ENCODE measurements around the gene FYTTD1.

Gene FYTTD1

DNA sequence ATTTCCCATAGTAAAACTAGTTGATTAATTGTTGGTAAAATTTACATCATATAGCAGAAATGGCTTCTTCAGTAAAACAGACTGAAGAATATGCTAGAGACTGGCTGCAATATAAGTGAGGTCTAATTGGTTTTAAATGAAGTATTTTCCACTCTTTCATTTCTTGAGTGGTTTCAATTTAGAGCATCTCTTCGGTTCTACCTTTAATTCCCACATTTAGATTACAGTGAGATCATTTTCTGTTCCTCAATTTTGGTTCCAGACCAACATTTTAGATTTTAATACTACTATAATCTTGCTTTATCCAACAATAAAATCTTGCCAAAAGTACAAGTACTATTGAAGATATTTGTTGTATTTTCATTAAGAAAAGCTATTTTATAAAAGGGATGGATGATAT is 40.4 kb downstream of the FYTTD1 start:
- DNase-seq (ENCODE audit: low read depth in 2 of 2) = no peak
- H3K4me3 ChIP-seq (replicated peaks in 1 of 2; ENCODE audit: low read depth in 2 of 2, low read length in 2 of 2) = no peak overlapping the region
- TF ChIP-seq, protein P1, sequence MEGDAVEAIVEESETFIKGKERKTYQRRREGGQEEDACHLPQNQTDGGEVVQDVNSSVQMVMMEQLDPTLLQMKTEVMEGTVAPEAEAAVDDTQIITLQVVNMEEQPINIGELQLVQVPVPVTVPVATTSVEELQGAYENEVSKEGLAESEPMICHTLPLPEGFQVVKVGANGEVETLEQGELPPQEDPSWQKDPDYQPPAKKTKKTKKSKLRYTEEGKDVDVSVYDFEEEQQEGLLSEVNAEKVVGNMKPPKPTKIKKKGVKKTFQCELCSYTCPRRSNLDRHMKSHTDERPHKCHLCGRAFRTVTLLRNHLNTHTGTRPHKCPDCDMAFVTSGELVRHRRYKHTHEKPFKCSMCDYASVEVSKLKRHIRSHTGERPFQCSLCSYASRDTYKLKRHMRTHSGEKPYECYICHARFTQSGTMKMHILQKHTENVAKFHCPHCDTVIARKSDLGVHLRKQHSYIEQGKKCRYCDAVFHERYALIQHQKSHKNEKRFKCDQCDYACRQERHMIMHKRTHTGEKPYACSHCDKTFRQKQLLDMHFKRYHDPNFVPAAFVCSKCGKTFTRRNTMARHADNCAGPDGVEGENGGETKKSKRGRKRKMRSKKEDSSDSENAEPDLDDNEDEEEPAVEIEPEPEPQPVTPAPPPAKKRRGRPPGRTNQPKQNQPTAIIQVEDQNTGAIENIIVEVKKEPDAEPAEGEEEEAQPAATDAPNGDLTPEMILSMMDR (IDR thresholded peaks at IDR 0.05; ENCODE audit: low read depth, low read length) = no peak

DNA sequence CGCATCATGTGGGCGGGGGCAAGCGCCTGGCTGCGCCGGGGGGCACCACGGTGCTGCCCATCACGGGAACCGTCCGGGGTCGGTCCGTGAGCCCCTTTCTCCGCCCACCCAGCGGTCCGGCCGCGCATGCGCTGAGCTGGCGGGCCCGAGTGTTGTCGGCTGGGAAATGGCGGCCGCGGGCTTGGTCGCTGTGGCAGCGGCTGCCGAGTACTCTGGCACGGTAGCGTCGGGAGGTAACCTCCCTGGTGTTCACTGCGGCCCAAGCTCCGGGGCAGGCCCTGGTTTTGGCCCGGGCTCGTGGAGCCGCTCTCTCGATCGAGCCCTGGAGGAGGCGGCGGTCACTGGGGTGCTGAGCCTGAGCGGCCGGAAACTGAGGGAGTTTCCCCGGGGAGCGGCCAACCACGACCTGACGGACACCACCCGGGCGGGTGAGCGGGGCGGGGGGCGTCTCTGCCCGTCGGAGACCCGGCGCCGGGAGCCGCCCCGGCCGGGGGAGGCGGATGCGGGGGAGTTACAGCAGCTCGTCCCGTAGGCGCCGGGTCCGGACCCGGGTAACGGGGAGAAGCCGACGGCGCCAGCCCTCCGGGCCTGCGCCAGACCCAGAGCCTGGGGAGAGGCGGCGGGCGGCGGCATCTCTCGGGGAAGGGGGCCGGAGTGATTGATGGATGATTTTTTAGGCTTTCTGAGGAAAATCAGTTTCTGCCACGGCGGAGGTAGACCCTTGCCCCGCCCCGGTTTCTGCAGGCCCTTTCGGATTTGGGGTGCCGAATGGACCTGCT is 41.6 kb downstream of the FYTTD1 start, which contains the start of gene LRCH3:
Gene LRCH3, plus strand, starts transcription at position 142 of the 779 bp plus-strand sequence. Its CDS starts 25 bp downstream, at position 167.
- TF ChIP-seq, protein P1 (IDR thresholded peaks at IDR 0.05; ENCODE audit: low read depth, low read length) = no peak
- peak within 1 kb of the TSS; percentile 87 for H3K4me3 ChIP-seq (replicated peaks in 1 of 2; ENCODE audit: low read depth in 2 of 2, low read length in 2 of 2)
- peak; percentile 76 to 86 for DNase-seq (ENCODE audit: low read depth in 2 of 2)

DNA sequence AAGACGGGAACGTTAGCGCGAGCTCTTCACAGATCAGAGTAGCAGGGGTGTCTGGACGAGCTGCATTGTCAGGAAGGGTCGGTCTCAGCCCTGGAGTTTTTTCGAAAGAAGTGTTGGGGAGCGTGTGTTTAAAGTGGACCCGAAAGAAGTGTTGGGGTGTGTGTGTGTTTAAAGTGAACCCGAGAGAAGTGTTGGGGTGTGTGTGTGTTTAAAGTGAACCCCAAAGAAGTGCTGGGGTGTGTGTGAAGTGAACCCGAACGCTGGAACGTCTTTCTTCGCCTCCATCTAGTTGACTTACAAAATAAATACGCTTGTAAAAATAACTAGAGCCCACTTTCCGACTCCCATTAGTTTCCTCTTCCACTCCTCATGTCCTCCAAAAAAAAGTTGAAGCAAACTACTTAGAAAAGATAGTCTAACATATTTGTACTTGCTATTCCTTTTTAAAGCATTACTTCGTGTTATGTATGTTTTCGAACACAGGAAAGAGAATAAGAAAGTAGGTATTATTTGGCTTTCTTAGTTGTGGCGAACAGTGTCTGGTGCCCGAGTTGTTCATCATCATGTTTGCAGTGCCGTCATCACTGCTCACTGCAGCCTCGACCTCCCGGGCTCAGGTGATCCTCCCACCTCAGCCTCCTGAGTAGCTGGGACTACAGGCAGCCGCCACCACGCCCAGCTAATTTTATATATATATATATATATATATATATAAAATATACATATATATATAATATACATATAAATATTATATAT is 42.4 kb downstream of the FYTTD1 start:
- peak; percentile 40 to 48 for DNase-seq (ENCODE audit: low read depth in 2 of 2)
- H3K4me3 ChIP-seq (replicated peaks in 1 of 2; ENCODE audit: low read depth in 2 of 2, low read length in 2 of 2) = peak overlapping the region; percentile 87
- TF ChIP-seq, protein P1 (IDR thresholded peaks at IDR 0.05; ENCODE audit: low read depth, low read length) = no peak

DNA sequence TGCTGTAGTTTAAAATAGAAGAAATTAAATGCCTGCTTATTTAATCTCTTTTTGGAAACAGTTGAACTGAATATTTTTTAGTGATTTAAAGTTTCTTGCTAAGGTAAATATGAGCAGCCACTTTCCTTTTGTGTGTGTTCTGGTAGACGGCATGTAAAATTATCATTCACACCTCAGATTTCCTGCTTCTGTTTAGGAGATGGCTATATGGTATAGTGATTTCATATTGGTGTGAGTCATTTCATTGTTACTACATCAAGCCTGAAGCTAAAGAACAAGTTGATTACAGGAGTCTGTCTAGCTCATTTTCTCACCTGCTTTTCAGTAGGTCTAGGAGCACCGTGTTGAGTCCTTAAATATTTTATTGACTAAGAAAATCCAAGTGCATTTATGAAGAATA is 43.6 kb downstream of the FYTTD1 start:
- peak; percentile 25 to 66 for DNase-seq (ENCODE audit: low read depth in 2 of 2)
- no peak overlapping the region for H3K4me3 ChIP-seq (replicated peaks in 1 of 2; ENCODE audit: low read depth in 2 of 2, low read length in 2 of 2)
- TF ChIP-seq, protein P1 (IDR thresholded peaks at IDR 0.05; ENCODE audit: low read depth, low read length) = no peak

DNA sequence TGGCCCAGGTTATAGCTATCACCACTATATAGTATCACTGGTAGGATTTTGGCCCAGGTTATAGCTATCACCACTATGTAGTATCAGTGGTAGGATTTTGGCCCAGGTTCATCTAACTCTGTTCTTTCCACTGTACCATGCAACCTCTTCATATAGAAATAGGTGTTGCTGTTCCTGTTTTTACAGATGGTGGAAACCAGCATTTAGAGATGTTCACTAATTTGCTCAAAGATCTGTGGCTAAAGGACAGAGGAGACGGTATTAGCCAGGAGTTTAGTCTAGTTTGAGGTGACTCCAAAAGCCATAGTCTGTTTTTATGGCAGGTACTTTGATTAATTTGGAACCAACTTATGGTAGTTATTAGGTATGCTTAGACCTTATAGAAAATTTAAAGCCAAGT is 44.4 kb downstream of the FYTTD1 start:
- TF ChIP-seq, protein P1 (IDR thresholded peaks at IDR 0.05; ENCODE audit: low read depth, low read length) = no peak
- H3K4me3 ChIP-seq (replicated peaks in 1 of 2; ENCODE audit: low read depth in 2 of 2, low read length in 2 of 2) = no peak overlapping the region
- DNase-seq (ENCODE audit: low read depth in 2 of 2) = no peak

DNA sequence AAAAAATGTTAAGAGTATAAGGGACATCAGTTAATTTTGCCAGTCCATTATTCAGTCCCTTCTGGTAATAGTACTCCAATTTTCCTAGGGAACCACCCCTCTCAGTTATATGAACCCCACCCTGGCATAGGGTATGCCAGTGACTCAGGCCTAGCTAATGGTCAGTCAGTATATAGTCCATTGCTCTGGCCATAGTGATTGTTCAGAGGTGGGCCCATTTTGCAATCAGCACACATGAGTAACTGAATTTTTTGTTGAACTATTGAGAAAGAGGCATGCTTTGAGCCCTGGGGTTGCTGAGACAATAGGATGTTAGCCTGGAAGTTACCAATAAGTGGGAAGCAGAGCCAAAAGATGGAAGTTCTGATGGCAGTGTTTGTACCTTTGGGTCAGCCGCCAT is 45.5 kb downstream of the FYTTD1 start:
- TF ChIP-seq, protein P1 (IDR thresholded peaks at IDR 0.05; ENCODE audit: low read depth, low read length) = no peak
- no peak overlapping the region for H3K4me3 ChIP-seq (replicated peaks in 1 of 2; ENCODE audit: low read depth in 2 of 2, low read length in 2 of 2)
- peak; percentile 67 to 97 for DNase-seq (ENCODE audit: low read depth in 2 of 2)

Data from cardiac fibroblast (primary cell).